ENCODE data around the gene NFIX.

DNA sequence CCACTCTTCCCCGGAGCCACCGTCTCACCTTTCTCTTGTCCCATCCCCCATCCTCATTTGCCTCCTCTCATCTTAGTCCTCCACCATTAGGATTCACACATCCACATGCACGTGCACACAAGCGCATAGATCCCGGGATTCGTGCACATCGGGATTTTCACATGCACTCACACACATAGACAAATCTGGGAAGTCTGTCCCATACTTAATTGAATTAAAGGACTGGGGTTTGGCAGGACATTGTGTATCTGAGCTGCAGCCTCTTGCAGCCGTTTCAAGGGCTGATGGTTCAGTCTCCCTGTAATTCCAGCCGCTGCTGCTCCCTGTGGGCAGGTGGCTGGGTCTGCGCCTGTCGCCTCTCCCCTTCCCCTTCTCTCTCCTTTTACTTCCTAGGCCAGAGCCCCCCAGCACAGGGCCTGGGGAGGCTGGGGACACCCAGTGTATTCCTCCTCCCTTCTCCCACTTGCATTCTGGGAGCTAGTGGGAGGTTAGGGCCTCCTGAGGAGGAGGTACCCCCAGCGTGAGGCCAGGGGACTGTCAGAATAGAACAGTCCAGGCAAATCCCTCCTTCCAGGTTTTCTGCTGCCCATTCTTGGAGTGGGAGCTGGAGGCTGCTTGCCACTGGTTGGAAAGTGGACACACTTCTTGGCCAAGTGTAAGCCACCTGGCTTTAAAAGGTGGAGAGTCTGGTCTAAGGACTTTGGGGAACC is 63.8 kb downstream of the NFIX start:
- no peak for TF ChIP-seq EZH2 (IDR thresholded peaks at IDR 0.05; ENCODE audit: borderline replicate concordance, insufficient read depth, low read depth, low read length, poor library complexity, severe bottlenecking)
- TF ChIP-seq, protein P1, sequence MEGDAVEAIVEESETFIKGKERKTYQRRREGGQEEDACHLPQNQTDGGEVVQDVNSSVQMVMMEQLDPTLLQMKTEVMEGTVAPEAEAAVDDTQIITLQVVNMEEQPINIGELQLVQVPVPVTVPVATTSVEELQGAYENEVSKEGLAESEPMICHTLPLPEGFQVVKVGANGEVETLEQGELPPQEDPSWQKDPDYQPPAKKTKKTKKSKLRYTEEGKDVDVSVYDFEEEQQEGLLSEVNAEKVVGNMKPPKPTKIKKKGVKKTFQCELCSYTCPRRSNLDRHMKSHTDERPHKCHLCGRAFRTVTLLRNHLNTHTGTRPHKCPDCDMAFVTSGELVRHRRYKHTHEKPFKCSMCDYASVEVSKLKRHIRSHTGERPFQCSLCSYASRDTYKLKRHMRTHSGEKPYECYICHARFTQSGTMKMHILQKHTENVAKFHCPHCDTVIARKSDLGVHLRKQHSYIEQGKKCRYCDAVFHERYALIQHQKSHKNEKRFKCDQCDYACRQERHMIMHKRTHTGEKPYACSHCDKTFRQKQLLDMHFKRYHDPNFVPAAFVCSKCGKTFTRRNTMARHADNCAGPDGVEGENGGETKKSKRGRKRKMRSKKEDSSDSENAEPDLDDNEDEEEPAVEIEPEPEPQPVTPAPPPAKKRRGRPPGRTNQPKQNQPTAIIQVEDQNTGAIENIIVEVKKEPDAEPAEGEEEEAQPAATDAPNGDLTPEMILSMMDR (IDR thresholded peaks at IDR 0.05) = no peak
